Muscle layer of colon (tissue), 2 donors: Measurements from ENCODE around the gene LIN7A.

Experiments
- H3K27ac ChIP-seq: one replicate; pipeline ENCODE4 v1.7.0; 2013; ENCODE audit warnings: low read depth, mild to moderate bottlenecking, low read length, moderate library complexity
- H3K27me3 ChIP-seq, 2 donors: one replicate each; pipeline ENCODE4 v1.7.0; 2013; ENCODE audit warnings: low read length in 2 of 2, mild to moderate bottlenecking in 2 of 2; ENCODE audit not compliant: insufficient read depth in 2 of 2, control insufficient read depth in 1 of 2
- H3K36me3 ChIP-seq: one replicate; pipeline ENCODE4 v1.7.0; 2013; ENCODE audit warnings: mild to moderate bottlenecking, low read length; ENCODE audit not compliant: insufficient read depth
- H3K4me1 ChIP-seq: one replicate; pipeline ENCODE4 v1.7.0; 2013; ENCODE audit warnings: mild to moderate bottlenecking, low read length; ENCODE audit not compliant: insufficient read depth
- H3K4me3 ChIP-seq, 2 donors: one replicate each; pipeline ENCODE4 v1.7.0; 2013; ENCODE audit warnings: low read length in 2 of 2, low read depth in 1 of 2, mild to moderate bottlenecking in 1 of 2, moderate library complexity in 1 of 2
- H3K9ac ChIP-seq: one replicate; pipeline ENCODE4 v1.7.0; 2013; ENCODE audit warnings: low read length
- H3K9me3 ChIP-seq: one replicate; pipeline ENCODE4 v1.7.0; 2013; ENCODE audit warnings: mild to moderate bottlenecking, low read length
- donor health status: abdominal sarcoma.
- donor health status: Adenocarcinoma of cecum.

Gene LIN7A

DNA sequence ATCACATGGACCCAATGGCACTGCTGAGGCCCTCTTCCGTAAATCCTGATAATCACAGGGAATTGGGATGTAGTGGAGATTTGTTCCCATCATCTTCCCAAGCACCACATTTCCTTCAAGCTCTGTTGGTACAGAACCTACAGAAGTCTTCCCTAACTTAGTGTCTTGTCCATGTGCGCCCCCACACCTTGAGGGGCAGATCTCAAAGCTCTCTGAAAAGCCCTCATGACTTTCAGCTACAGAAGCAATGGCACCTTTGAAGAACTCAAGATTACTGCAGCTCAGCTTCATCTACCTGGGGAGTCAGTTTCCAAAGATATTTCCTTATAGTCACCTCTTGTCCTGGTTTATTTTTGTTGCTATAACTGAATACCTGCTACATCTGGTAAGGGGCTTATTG, 166.8 kb downstream of the LIN7A start:
- no peak overlapping the region for H3K4me3 ChIP-seq
- no peaks in the 10 kb centered on the region for H3K27me3 ChIP-seq
- H3K36me3 ChIP-seq, result no peaks in the 10 kb centered on the region
- no peaks in the 10 kb centered on the region for H3K4me1 ChIP-seq
- peaks cover 4% of the 10 kb centered on the region for H3K9me3 ChIP-seq
- H3K27ac ChIP-seq, result no peak overlapping the region
- no peak overlapping the region for H3K9ac ChIP-seq

DNA sequence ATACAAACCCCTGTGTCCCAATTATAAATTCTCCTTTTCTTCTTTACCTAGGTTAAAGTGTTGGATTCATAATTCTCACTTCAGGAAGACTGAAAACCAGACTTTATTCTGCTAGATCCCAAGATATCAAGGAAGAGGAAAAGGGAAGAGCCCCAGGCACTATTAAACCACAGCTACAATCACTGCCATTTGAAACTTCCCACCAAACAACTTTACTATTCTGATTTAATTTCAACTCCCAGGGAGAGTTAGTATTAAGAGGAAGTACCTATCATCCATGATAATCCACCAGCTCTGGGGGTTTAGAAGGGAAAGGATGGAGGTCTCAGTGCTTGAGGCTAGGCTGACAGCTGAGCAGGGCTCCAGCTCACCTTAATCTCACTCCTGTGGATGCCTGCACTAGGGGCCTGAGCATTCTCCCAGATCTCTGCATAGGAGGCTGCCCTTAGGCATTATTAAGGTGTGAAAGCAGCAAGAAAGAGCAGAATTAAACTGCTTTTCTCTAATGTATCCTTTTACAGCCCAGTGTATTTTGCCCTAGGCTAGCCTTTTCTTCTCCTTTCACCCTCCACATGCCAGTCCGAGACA, 168.1 kb downstream of the LIN7A start:
- H3K9ac ChIP-seq, result no peak overlapping the region
- no peaks in the 10 kb centered on the region for H3K36me3 ChIP-seq
- H3K4me1 ChIP-seq, result no peaks in the 10 kb centered on the region
- no peak overlapping the region for H3K27ac ChIP-seq
- no peaks in the 10 kb centered on the region for H3K27me3 ChIP-seq
- H3K9me3 ChIP-seq, result peaks cover 4% of the 10 kb centered on the region
- H3K4me3 ChIP-seq, result no peak overlapping the region

DNA sequence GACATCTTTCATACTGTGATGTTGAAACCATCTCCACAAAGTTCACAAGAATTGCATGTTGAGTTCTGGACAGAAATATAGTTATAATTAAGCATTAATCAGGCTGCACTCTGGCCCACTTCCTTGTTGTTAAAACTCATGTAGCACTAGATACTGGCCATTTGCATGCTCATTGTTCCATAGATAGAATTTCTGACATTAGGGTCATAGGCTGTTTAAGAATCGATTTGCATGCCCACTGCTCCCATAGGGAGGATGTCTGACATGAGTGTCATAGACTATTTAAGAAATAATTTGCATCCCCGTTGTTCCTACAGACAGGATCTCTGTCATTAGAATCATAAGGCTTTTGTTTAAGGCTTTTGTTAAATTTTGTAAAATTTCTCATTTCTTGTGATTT, 170.8 kb downstream of the LIN7A start:
- Histone ChIP-seq H3K4me1 (no peaks in the 10 kb centered on the region), H3K4me3 (no peak overlapping the region)

DNA sequence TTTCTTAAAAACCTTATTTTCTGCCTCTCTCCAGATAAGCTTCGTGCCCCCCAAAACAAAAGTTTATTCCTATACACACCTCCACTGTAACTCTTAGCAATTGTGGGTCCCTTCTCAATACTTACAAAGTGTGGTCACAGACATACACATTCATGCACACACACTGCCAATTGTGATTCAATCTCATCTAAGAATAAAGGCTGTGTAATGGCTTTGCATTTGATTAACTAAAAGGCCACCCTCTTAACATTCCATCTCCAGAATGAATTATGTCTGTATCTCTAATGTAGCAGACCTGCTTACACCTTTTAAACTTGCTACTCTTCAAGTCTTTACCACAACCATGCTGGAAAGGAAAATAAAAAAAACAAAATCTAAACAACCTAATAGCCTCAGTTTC, 171.5 kb downstream of the LIN7A start:
- Histone ChIP-seq H3K4me3 (no peak overlapping the region), H3K27ac (no peak overlapping the region), H3K27me3 (no peaks in the 10 kb centered on the region), H3K9me3 (peaks cover 4% of the 10 kb centered on the region), H3K36me3 (no peaks in the 10 kb centered on the region), H3K4me1 (no peaks in the 10 kb centered on the region), H3K9ac (no peak overlapping the region)

More for the DNA sequence above, 170.8 kb downstream of the LIN7A start:
- Histone ChIP-seq H3K9ac (no peak overlapping the region), H3K9me3 (peaks cover 4% of the 10 kb centered on the region), H3K27me3 (no peaks in the 10 kb centered on the region), H3K27ac (no peak overlapping the region), H3K36me3 (no peaks in the 10 kb centered on the region)

DNA sequence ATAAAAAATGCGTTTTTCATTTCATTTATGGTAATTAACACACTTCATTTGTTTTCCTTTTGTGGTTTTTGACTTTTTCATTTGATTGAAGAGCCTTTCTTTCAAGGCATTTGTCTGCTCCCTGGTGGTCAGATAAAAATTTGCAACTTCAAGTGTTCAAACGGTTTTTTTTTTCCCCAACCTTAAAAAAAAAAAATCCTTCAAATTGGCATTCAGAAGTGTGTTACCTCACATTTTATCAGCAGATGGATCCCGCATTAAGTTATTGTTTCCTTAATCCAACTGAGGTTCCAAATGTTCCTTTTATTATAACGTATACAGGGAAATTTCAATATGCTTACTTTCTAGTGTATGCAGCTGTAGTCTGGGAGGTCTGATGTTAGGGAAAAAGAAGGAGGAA, 173.9 kb downstream of the LIN7A start:
- no peaks in the 10 kb centered on the region for H3K4me1 ChIP-seq
- no peaks in the 10 kb centered on the region for H3K9me3 ChIP-seq
- no peak overlapping the region for H3K4me3 ChIP-seq
- H3K27me3 ChIP-seq, result no peaks in the 10 kb centered on the region
- H3K9ac ChIP-seq, result no peak overlapping the region
- H3K27ac ChIP-seq, result no peak overlapping the region
- H3K36me3 ChIP-seq, result no peaks in the 10 kb centered on the region

DNA sequence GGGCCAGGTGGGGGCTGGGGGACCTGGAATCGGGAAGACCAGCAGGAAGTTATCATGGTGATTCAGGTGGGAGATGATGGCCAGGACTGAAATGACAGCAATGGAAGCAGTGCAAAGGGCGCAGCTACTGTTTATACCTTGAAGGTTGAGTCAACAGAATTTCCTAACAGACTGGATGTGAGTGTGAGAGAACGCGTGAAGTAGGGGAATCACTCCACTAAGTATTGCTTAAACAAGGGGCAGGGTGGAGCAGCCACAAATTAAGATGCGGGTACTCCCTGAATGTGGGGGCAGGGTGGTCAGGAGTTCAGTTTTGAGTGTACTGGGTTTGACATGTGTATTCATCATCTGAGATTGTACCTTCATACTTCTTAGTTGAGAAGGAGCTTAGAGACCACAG, 175.9 kb downstream of the LIN7A start:
- Histone ChIP-seq H3K36me3 (no peaks in the 10 kb centered on the region), H3K9me3 (no peaks in the 10 kb centered on the region), H3K27me3 (no peaks in the 10 kb centered on the region), H3K27ac (no peak overlapping the region), H3K4me1 (no peaks in the 10 kb centered on the region), H3K4me3 (no peak overlapping the region), H3K9ac (no peak overlapping the region)

DNA sequence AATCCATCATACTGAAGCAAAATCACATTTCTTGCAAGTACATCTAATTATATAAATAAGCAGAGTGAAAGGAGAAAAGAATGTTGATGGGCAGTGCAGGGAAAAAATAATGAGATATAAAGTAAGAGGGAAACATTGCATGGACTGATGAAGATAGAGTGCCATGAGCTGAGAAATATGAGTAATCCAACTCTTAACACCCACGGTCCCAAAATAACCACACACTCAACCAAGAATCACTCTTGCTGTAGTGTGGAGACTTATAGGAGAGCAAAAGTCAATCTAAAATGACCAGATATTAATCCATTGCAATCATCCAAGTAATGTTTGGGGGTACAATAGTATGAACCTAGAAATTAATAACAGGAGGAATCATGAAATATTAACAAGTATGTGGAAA, 180.9 kb downstream of the LIN7A start:
- Histone ChIP-seq H3K4me1 (no peaks in the 10 kb centered on the region), H3K9me3 (no peaks in the 10 kb centered on the region), H3K4me3 (no peak overlapping the region), H3K27ac (no peak overlapping the region), H3K27me3 (no peaks in the 10 kb centered on the region), H3K9ac (no peak overlapping the region), H3K36me3 (no peaks in the 10 kb centered on the region)

DNA sequence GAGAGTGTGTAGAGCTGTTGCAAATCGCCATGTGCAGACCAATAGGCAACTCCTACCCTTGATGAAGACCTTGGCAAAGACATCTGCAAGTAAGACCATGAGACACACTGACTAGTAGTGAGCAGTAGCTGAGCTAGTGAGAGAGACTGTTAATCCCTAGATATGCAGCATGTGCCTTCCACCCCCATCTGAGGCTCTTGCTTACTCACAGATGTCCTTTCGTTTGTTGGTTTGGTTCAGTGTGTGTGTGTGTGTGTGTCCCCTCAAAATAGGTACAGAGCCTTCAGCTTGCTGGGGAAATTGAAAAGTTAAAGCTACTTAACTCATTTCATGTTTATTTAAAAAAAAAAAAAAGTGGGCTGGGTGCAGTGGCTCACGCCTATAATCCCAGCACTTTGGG, 183.5 kb downstream of the LIN7A start:
- H3K27me3 ChIP-seq, result no peaks in the 10 kb centered on the region
- no peaks in the 10 kb centered on the region for H3K36me3 ChIP-seq
- H3K9me3 ChIP-seq, result no peaks in the 10 kb centered on the region
- H3K4me3 ChIP-seq, result no peak overlapping the region
- H3K27ac ChIP-seq, result no peak overlapping the region
- no peak overlapping the region for H3K9ac ChIP-seq
- H3K4me1 ChIP-seq, result no peaks in the 10 kb centered on the region

DNA sequence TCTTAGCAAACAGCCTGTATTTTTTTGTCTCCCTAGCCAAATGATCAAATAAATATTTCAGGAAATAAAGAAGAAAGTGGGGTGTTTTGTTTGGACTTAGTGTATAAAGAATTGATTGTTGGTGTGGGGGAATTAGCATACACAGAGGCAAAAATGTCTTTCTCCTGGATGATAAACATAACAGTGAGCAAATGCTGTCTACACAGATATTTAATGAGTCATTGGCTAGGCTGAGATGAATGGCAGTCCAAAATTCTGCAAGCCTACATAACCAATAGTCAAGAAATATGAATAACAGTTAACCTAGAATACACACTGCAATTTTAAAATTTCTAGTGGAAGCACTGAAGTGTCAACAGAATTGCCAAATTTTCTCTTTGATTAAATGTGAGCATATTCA, 185.3 kb downstream of the LIN7A start:
- Histone ChIP-seq H3K4me1 (no peaks in the 10 kb centered on the region), H3K36me3 (no peaks in the 10 kb centered on the region), H3K27ac (no peak overlapping the region), H3K4me3 (no peak overlapping the region), H3K9me3 (no peaks in the 10 kb centered on the region), H3K27me3 (no peaks in the 10 kb centered on the region), H3K9ac (no peak overlapping the region)

DNA sequence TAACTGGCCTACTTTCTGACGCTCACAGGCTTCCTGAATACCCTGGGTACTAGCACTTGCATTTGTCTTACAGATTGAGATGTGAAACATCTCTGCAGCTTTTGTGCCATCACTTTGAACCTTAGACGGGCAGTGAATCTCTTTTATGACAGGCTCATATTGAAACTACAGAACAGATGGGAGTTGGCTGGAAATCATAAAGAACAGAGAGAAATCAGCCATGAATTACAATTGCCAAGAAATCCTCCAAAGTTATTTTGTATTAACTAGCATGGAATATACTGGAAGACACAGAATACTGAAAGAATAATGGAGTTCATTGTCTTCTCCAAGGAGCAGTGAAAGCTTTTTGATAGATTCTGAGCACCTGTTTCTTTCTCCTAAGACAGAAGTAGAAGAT, 188.3 kb downstream of the LIN7A start:
- Histone ChIP-seq H3K9ac (no peak overlapping the region), H3K9me3 (no peaks in the 10 kb centered on the region), H3K27ac (no peak overlapping the region), H3K27me3 (no peaks in the 10 kb centered on the region), H3K4me1 (no peaks in the 10 kb centered on the region), H3K4me3 (no peak overlapping the region), H3K36me3 (no peaks in the 10 kb centered on the region)

DNA sequence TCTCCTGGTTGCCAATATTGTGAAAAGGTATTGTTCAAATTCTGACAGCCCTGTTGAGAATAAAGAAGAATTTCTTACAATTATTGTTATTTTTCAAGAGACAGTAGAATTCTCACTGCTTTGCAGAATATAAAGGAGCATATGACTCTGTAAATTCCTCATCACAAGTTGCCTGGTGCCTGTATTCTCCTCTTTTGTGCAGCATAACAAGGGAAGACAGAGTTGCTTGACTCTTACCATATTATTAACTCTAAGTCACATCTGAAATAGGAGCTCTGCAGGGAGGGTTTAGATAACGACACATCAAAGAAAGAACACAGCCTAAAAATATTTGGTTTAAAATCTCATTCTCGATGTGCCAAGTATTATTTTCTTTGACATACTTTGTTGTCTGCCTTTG, 189.9 kb downstream of the LIN7A start:
- Histone ChIP-seq H3K9ac (no peak overlapping the region), H3K9me3 (no peaks in the 10 kb centered on the region), H3K4me1 (no peaks in the 10 kb centered on the region), H3K4me3 (no peak overlapping the region), H3K36me3 (no peaks in the 10 kb centered on the region), H3K27ac (no peak overlapping the region), H3K27me3 (no peaks in the 10 kb centered on the region)

DNA sequence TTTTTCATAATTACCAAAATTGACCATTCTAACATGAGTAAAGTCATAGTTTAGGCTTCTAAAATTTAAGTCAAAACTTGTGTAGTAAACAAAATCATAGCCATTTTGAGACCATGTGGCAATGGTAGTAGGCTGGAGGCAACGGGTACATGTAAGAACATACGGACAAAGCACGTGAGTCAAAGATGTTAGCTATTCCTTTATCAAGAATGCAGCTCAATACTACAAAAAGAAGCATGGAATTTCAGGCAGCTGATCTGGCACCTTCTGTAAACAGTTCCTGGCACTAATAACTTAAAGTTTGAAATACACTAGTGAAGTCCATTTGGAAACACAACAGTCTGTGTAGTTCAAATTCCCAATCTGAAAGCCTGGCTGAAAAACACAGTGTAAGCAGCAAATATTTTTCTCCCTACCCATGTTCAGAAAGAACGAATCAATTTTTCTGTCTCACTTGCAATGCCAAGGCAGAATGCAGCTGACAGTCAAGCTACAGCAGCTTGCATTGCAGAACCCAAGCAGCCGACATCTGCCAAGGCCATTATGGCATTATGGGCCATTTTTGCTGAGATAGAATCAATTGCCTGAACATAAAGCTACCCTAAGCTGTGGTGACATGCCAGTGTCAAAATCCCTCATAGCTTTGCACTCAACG, 191.8 kb downstream of the LIN7A start:
- Histone ChIP-seq H3K4me3 (no peak overlapping the region), H3K9ac (no peak overlapping the region), H3K27me3 (no peaks in the 10 kb centered on the region), H3K27ac (no peak overlapping the region), H3K4me1 (no peaks in the 10 kb centered on the region), H3K9me3 (no peaks in the 10 kb centered on the region), H3K36me3 (no peaks in the 10 kb centered on the region)
